Naive thymus-derived CD8-positive, alpha-beta T cell (primary cell): ENCODE results near the gene ISM1. TPM values are rescaled to one million over a fixed set of nuclear protein-coding genes. Genes with fewer than 3 reads are reported as not detected.

Source experiments
- ATAC-seq, 2 donors: fragments of 150-1000 bp; cut with Tn5 transposase in 1 of 2; sonication (Bioruptor Pico), chemical (Tn5 transposase) in 1 of 2; 1 replicate in 1 of 2; 2 replicates in 1 of 2; pipeline ENCODE4 v1.10.0; 2021; ENCODE audit warnings: mild to moderate bottlenecking in 2 of 2, moderate library complexity in 2 of 2
- POLR2A ChIA-PET: fragments of 350-600 bp; sonication (Branson Sonifier 250); formaldehyde crosslinking; loops from one replicate; lab custom pipeline; 2021; ENCODE audit warnings: antibody characterized with exemption; lab: Charles Lee
- DNase-seq, 10 donors: peaks; one replicate each; pipeline versions ENCODE4 v3.0.0 to v3.0.0-alpha.2; 2020 to 2022
- H3K27ac Mint-ChIP-seq, 10 donors: one replicate each; pipeline ENCODE4 v1.8.0; 2020 to 2022; ENCODE audit warnings: mild to moderate bottlenecking in 10 of 10, mixed read lengths in 10 of 10, moderate library complexity in 4 of 10, inconsistent platforms in 1 of 10
- H3K27me3 Mint-ChIP-seq, 5 donors: one replicate each; pipeline ENCODE4 v1.8.0; 2021 to 2022; ENCODE audit warnings: mixed read lengths in 5 of 5
- H3K36me3 Mint-ChIP-seq, 3 donors: one replicate each; pipeline ENCODE4 v1.8.0; 2020 to 2022; ENCODE audit warnings: mixed read lengths in 3 of 3, mild to moderate bottlenecking in 2 of 3, inconsistent platforms in 1 of 3
- H3K4me1 Mint-ChIP-seq, 4 donors: one replicate each; pipeline ENCODE4 v1.8.0; 2021 to 2022; ENCODE audit warnings: mixed read lengths in 4 of 4
- H3K4me3 Mint-ChIP-seq, 10 donors: one replicate each; pipeline ENCODE4 v1.8.0; 2020 to 2022; ENCODE audit warnings: mild to moderate bottlenecking in 10 of 10, mixed read lengths in 10 of 10, moderate library complexity in 6 of 10, inconsistent platforms in 1 of 10
- H3K9me3 Mint-ChIP-seq, 9 donors: one replicate each; pipeline ENCODE4 v1.8.0; 2020 to 2022; ENCODE audit warnings: mixed read lengths in 9 of 9, mild to moderate bottlenecking in 3 of 9, inconsistent platforms in 1 of 9, moderate library complexity in 1 of 9
- polyA plus RNA-seq, 3 donors: library from polyadenylated mRNA; unstranded; fragments of 300-500 nt; fragmentation: Illumina TruSeq; gene quantifications; one replicate each; pipeline ENCODE4 v1.2.3, GENCODE V29; 2021
- total RNA-seq, 8 experiments: library from RNA in 2 of 8; stranded (reverse) in 2 of 8; gene quantifications; one replicate each; pipeline ENCODE4 v1.2.3 and lab custom pipeline; 2021 to 2026

Gene ISM1
- total and polyA plus RNA-seq, 5 experiments from 2014 or later = 0.15 to 0.49 (median 0.23) TPM

- no peak overlapping the region for H3K27ac Mint-ChIP-seq
- peaks cover 3 to 14% (median 9%) of the 10 kb centered on the region in 5 donors for H3K27me3 Mint-ChIP-seq
- H3K36me3 Mint-ChIP-seq = peaks cover 0 to 8% (median 3%) of the 10 kb centered on the region in 3 donors
- POLR2A ChIA-PET = no interaction called here
- DNase-seq (no peak), ATAC-seq (no peak)
- no peaks in the 10 kb centered on the region for H3K4me1 Mint-ChIP-seq
- no peak overlapping the region for H3K4me3 Mint-ChIP-seq
- peaks cover 7 to 40% (median 9%) of the 10 kb centered on the region in 9 donors for H3K9me3 Mint-ChIP-seq
Observed at GRCh38 chr20:13312300-13312699, 91.2 kb downstream of the ISM1 start.

GRCh38 chr20:13313201-13313600 lies 92.1 kb downstream of the ISM1 start:
- Mint-ChIP-seq H3K36me3 (peaks cover 0 to 14% (median 3%) of the 10 kb centered on the region in 3 donors), H3K9me3 (peaks cover 7 to 46% (median 12%) of the 10 kb centered on the region in 9 donors), H3K27me3 (peaks cover 3 to 14% (median 9%) of the 10 kb centered on the region in 5 donors), H3K27ac (no peak overlapping the region), H3K4me1 (no peaks in the 10 kb centered on the region), H3K4me3 (no peak overlapping the region)
- DNase-seq (no peak), ATAC-seq (no peak)
- POLR2A ChIA-PET = no interaction called here

- Mint-ChIP-seq H3K9me3 (peaks cover 0 to 33% (median 12%) of the 10 kb centered on the region in 9 donors), H3K4me3 (no peak overlapping the region), H3K4me1 (peaks cover 2 to 4% (median 2%) of the 10 kb centered on the region in 4 donors), H3K27ac (no peak overlapping the region), H3K27me3 (peaks cover under 1 to 10% (median 3%) of the 10 kb centered on the region in 5 donors), H3K36me3 (peaks cover 0 to 14% (median 0%) of the 10 kb centered on the region in 3 donors)
- no peak for ATAC-seq
- POLR2A ChIA-PET = no interaction called here
- no peak for DNase-seq
Observed at GRCh38 chr20:13317439-13317838, 96.4 kb downstream of the ISM1 start.

- Mint-ChIP-seq H3K4me3 (no peak overlapping the region), H3K9me3 (peaks cover 0 to 33% (median 12%) of the 10 kb centered on the region in 9 donors), H3K27ac (no peak overlapping the region), H3K36me3 (peaks cover 0 to 14% (median 0%) of the 10 kb centered on the region in 3 donors), H3K4me1 (peaks cover 3 to 7% (median 3%) of the 10 kb centered on the region in 4 donors), H3K27me3 (peaks cover 3 to 12% (median 9%) of the 10 kb centered on the region in 5 donors)
- no peak for DNase-seq
- ATAC-seq = no peak
- POLR2A ChIA-PET = no interaction called here
Observed at GRCh38 chr20:13318871-13319521, 97.9 kb downstream of the ISM1 start.

GRCh38 chr20:13320702-13321101 lies 99.6 kb downstream of the ISM1 start:
- Mint-ChIP-seq H3K27ac (no peak overlapping the region), H3K4me3 (no peak overlapping the region), H3K4me1 (peaks cover 3 to 7% (median 3%) of the 10 kb centered on the region in 4 donors), H3K36me3 (peaks cover 0 to 14% (median 0%) of the 10 kb centered on the region in 3 donors), H3K9me3 (peaks cover 0 to 22% (median 12%) of the 10 kb centered on the region in 9 donors), H3K27me3 (peaks cover 2 to 18% (median 7%) of the 10 kb centered on the region in 5 donors)
- no peak for DNase-seq
- ATAC-seq = no peak
- POLR2A ChIA-PET = no interaction called here

- no peak overlapping the region for H3K27ac Mint-ChIP-seq
- H3K27me3 Mint-ChIP-seq = peaks cover 1 to 19% (median 7%) of the 10 kb centered on the region in 5 donors
- DNase-seq (no peak), ATAC-seq (no peak)
- peaks cover 3 to 7% (median 3%) of the 10 kb centered on the region in 4 donors for H3K4me1 Mint-ChIP-seq
- POLR2A ChIA-PET = no interaction called here
- H3K36me3 Mint-ChIP-seq = peaks cover 0 to 14% (median 0%) of the 10 kb centered on the region in 3 donors
- H3K9me3 Mint-ChIP-seq = peaks cover 0 to 15% (median 10%) of the 10 kb centered on the region in 9 donors
- no peak overlapping the region for H3K4me3 Mint-ChIP-seq
Observed at GRCh38 chr20:13321416-13321815, 100.3 kb downstream of the ISM1 start.

- Mint-ChIP-seq H3K27ac (peak overlapping the region in 1 of 10 donors; percentile 77), H3K27me3 (peaks cover 4 to 23% (median 13%) of the 10 kb centered on the region in 5 donors), H3K4me1 (peaks cover 3 to 7% (median 3%) of the 10 kb centered on the region in 4 donors), H3K9me3 (peaks cover 0 to 12% (median 3%) of the 10 kb centered on the region in 9 donors), H3K4me3 (no peak overlapping the region), H3K36me3 (peaks cover 0 to 6% (median 0%) of the 10 kb centered on the region in 3 donors)
- POLR2A ChIA-PET = no interaction called here
- ATAC-seq (no peak), DNase-seq (no peak)
Observed at GRCh38 chr20:13322198-13322597, 101.1 kb downstream of the ISM1 start.

- Mint-ChIP-seq H3K4me1 (peaks cover 3 to 7% (median 3%) of the 10 kb centered on the region in 4 donors), H3K4me3 (no peak overlapping the region), H3K36me3 (peaks cover 0 to 2% (median 0%) of the 10 kb centered on the region in 3 donors), H3K9me3 (peaks cover 0 to 10% (median under 1%) of the 10 kb centered on the region in 9 donors), H3K27me3 (peaks cover 4 to 23% (median 13%) of the 10 kb centered on the region in 5 donors), H3K27ac (no peak overlapping the region)
- ATAC-seq (no peak), DNase-seq (no peak)
- POLR2A ChIA-PET = no interaction called here
Observed at GRCh38 chr20:13322621-13323020, 101.5 kb downstream of the ISM1 start.

- DNase-seq (no peak), ATAC-seq (no peak)
- Mint-ChIP-seq H3K9me3 (peaks cover 0 to 14% (median 3%) of the 10 kb centered on the region in 9 donors), H3K27me3 (peaks cover 4 to 23% (median 17%) of the 10 kb centered on the region in 5 donors), H3K4me3 (no peak overlapping the region), H3K27ac (no peak overlapping the region), H3K36me3 (peaks cover 0 to 6% (median 0%) of the 10 kb centered on the region in 3 donors), H3K4me1 (peaks cover 3 to 7% (median 3%) of the 10 kb centered on the region in 4 donors)
- POLR2A ChIA-PET = no interaction called here
Observed at GRCh38 chr20:13325033-13325432, 104.0 kb downstream of the ISM1 start.

- H3K4me3 Mint-ChIP-seq = no peak overlapping the region
- peaks cover 3 to 7% (median 3%) of the 10 kb centered on the region in 4 donors for H3K4me1 Mint-ChIP-seq
- ATAC-seq = no peak
Observed at GRCh38 chr20:13325796-13326340, 104.8 kb downstream of the ISM1 start.

GRCh38 chr20:13331536-13331935 lies 110.5 kb downstream of the ISM1 start:
- peaks cover 0 to 6% (median 0%) of the 10 kb centered on the region in 3 donors for H3K36me3 Mint-ChIP-seq
- H3K4me1 Mint-ChIP-seq = no peaks in the 10 kb centered on the region
- POLR2A ChIA-PET = no interaction called here
- H3K27ac Mint-ChIP-seq = no peak overlapping the region
- no peak for DNase-seq
- peaks cover 2 to 15% (median 5%) of the 10 kb centered on the region in 5 donors for H3K27me3 Mint-ChIP-seq
- H3K9me3 Mint-ChIP-seq = peaks cover 0 to 14% (median 3%) of the 10 kb centered on the region in 9 donors
- no peak for ATAC-seq
- H3K4me3 Mint-ChIP-seq = no peak overlapping the region

More at GRCh38 chr20:13325796-13326340, 104.8 kb downstream of the ISM1 start:
- POLR2A ChIA-PET = no interaction called here
- Mint-ChIP-seq H3K27me3 (peaks cover 4 to 23% (median 15%) of the 10 kb centered on the region in 5 donors), H3K27ac (no peak overlapping the region), H3K9me3 (peaks cover 0 to 14% (median 3%) of the 10 kb centered on the region in 9 donors), H3K36me3 (peaks cover 0 to 6% (median 0%) of the 10 kb centered on the region in 3 donors)
- DNase-seq = no peak

- H3K27me3 Mint-ChIP-seq = peaks cover 0 to 9% (median 3%) of the 10 kb centered on the region in 5 donors
- peaks cover 0 to 5% (median 0%) of the 10 kb centered on the region in 9 donors for H3K9me3 Mint-ChIP-seq
- no peak for ATAC-seq
- H3K4me3 Mint-ChIP-seq = no peak overlapping the region
- no peaks in the 10 kb centered on the region for H3K4me1 Mint-ChIP-seq
- no peak overlapping the region for H3K27ac Mint-ChIP-seq
- peaks cover 0 to 3% (median 0%) of the 10 kb centered on the region in 3 donors for H3K36me3 Mint-ChIP-seq
- POLR2A ChIA-PET = no interaction called here
- no peak for DNase-seq
Observed at GRCh38 chr20:13333036-13333435, 112.0 kb downstream of the ISM1 start.

GRCh38 chr20:13333793-13334192 lies 112.7 kb downstream of the ISM1 start:
- Mint-ChIP-seq H3K36me3 (no peaks in the 10 kb centered on the region), H3K27ac (no peak overlapping the region), H3K4me1 (no peaks in the 10 kb centered on the region), H3K4me3 (no peak overlapping the region), H3K9me3 (no peaks in the 10 kb centered on the region), H3K27me3 (peaks cover 0 to 9% (median 1%) of the 10 kb centered on the region in 5 donors)
- DNase-seq (no peak), ATAC-seq (no peak)
- POLR2A ChIA-PET = no interaction called here
